ENCODE measurements around the gene RPS10.

GRCh38 chr6:34388421-34388820 is 37.4 kb downstream of the RPS10 start:
- no peak for TF ChIP-seq CTCF (IDR thresholded peaks at IDR 0.05)
- no peak for TF ChIP-seq POLR2A (IDR thresholded peaks at IDR 0.05)

Measured in body of pancreas (tissue), 4 donors.